Spleen (tissue), 7 donors: Measurements from ENCODE around the gene GPRC5B.

ENCODE experiments used
- CTCF ChIP-seq, 11 experiments: fragments of 200-600 bp in 7 of 11; fragments of 450-650 bp in 4 of 11; sonication (generic) in 4 of 11; IDR thresholded peaks in 8 of 11; conservative IDR thresholded peaks in 3 of 11; 1 replicate in 7 of 11; 2 replicates in 4 of 11; pipeline versions ENCODE4 v1.4.0 to v1.8.0; 2016 to 2021; ENCODE audit warnings: antibody characterized with exemption in 11 of 11, inconsistent platforms in 4 of 11, mild to moderate bottlenecking in 1 of 11
- POLR2A ChIP-seq, 3 donors: fragments of 450-650 bp; IDR thresholded peaks; one replicate each; pipeline ENCODE4 v1.5.1; 2017; ENCODE audit warnings: antibody characterized with exemption in 3 of 3, mild to moderate bottlenecking in 1 of 3
- POLR2AphosphoS5 ChIP-seq, 3 donors: sonication (generic); formaldehyde crosslinking; IDR thresholded peaks; one replicate each; pipeline ENCODE4 v1.5.1; 2017; ENCODE audit warnings: antibody characterized with exemption in 3 of 3
- donor health status: DM: no; HTN: no; CAD: no; lungs with moderate emphysema.
- donor health status: DM: no; HTN: no; CAD: no.
- donor health status: DM: no; HTN: no; CAD: no.

GRCh38 chr16:19919142-19919541 lies 34.5 kb upstream of the GPRC5B start:
- TF ChIP-seq POLR2AphosphoS5 (IDR thresholded peaks at IDR 0.05) (no peak), CTCF (IDR thresholded peaks at IDR 0.05 in 8 of 11, conservative IDR thresholded peaks at IDR 0.05 in 3 of 11) (no peak), POLR2A (IDR thresholded peaks at IDR 0.05) (no peak)
